HG03575 (cell line): Measurements from ENCODE around the gene DIP2C.
"Not testable (repeated sequence)": the region's sequence is repeated elsewhere in the genome, so short reads cannot be mapped to it uniquely, and the experiment has no call there.

ENCODE experiments used
- ATAC-seq: cut with Tn5 transposase; IDR thresholded peaks from one replicate; pipeline ENCODE4 v1.9.1; 2021; ENCODE audit not compliant: unreplicated experiment, insufficient number of reproducible peaks, low FRiP score; ENCODE audit errors: extremely low read depth

The DIP2C gene

DNA sequence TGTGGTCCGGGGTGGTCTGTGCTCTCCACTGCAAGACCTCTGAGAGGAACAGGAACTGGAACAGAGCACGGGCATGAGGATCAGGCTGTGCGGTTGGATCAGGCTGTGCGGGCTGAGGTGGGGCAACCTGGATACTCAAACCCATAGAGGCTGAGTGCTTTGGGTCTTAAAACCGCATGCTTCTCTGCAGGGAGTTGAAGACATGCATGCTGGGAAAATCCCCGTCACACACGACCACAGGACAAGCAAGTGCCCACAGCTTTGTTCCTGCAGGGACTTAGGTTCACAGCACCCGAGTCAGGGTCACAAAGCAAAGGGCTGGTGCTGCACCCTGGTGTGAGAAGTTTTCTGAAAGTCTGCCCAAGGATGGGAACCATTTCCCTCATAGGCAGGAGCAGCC is 333.0 kb downstream of the DIP2C start:
- no peak for ATAC-seq

DNA sequence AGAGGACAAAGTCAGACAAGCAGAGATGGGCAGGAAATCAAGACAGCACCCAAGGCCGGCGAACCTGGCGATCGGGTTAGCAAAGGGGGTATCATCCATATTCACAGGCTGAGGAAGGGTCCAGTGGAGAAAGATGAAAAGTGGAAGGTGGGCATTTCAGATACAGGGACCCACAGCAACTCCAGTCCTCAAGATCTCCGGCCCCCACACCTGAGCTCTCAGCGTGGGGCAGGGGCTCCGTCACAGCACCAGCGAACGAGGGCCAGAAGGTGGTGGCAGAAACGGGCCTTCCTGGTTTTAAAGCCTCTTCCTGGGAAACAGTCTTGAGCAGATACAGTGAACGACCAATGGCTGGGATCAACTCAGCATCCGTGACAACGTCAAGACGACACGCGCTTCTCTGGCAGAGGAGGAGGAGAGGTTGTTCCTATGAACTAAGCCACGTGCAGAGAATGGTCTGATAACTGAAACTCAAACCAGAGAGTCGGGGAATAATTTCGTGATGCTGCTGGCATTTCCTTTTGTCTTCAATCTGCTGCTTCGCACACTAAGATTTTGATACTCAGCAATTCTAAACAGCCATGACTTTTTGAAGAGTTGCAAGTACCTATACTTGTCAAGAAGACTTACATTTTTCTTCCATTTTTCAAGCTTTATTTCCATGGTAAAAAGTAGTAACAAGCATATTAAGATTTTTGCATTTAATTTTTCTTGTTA is 334.4 kb downstream of the DIP2C start:
- ATAC-seq, result no peak

DNA sequence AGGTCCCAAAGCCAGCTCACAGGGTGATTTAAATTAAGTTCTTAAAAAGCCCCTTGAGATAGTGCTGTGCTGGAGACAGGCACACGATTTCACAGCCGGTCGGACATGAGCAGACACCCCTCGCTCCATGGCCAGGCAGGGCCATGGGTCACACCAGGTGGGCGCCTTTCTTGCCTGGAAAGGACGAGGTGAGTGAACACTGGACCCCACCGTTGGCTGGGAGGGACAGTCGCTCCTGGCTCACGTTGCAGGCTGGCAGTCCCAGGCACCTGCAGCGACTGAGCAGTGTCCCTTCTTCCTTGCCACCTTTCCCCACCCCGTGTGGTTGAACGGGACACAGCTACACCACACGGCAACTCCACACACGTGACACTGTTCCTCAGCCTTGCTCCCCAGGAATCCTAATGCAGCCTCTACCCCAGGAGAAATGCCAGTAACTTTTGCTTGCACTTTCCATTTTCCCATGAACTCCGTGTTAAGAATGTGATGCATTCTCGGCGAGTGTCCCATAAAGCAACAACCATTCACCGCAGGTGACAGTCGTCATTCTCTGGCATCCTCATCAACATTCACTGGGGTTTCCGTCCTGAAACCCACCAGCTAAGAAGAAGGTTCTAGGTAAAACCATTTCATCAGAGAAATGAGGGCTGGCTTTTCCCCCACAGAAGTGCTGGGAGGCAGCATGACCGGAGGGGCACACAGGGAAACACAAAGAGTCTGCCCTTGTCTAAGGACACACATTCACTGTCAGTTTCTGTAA is 336.8 kb downstream of the DIP2C start:
- no peak for ATAC-seq

DNA sequence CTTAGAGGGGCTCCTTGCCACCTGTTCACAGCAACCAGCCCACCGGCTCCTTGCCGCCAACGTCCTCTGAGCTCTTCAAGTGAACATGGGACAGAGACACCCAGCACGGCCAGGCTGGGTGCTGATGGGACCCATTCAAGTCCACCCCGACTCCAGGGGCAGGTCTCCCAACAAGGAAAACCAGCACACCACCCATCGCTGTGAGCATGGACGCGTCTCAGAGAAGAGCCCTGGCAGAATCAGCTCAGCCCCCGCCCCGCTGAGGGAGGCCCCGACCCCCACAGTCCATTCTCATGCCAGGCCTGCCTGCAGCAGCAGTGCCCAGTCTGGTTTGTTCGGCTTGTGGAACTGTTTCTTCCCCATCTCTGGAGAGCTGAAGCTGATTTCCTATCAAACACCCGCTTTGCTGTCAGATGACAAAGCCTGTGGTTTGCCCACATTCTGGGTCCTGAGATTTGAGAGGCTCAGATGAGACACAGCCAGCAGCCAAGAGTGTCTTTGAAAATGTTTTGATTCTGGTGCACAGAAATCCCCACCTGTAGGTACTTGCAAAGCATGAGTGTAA is 337.6 kb downstream of the DIP2C start:
- no peak for ATAC-seq

DNA sequence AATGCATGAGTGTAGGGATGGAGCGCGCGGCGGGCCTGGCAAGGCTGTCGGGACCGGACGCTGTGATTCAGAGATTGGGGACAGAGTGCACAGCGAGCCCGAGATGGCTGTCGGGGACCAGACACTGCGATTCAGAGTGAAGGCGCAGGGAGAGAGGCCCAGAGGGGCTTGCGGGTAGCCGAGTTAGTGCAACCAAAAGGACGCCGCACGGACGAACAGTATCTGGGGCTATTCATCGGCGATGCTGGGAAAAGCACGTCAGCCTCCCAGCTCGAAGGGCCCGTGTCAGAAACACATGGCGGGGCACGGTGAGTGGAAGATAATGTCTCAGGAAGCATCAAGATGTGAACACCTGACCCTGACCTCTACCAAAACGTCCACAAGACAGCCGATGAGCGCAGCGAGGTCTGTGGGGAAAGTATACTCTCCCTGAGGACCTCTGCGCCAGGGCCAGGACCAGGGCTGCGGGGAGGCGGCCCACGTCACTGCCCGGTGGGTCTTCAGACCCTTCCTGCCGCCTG is 338.4 kb downstream of the DIP2C start:
- ATAC-seq, result no peak

DNA sequence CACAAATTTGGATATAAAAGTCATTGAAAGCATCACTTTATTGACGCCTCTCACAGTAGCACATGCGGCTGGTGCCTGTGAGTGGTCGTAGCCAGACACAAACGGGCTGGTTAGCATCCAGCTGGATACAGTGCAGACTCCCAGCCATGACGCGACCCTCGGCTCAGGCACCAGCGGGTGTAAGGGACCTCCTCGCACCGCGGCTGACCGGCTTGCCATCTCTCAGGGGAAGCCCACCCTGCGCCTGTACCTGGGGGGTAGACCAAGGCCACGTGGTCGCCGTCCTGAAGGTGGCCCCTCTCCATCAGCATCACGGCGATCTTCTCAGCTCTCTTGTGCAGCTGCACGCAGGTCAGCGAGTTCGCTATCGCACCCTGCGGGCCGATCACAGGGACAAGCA is 340.4 kb downstream of the DIP2C start:
- ATAC-seq, result no peak

DNA sequence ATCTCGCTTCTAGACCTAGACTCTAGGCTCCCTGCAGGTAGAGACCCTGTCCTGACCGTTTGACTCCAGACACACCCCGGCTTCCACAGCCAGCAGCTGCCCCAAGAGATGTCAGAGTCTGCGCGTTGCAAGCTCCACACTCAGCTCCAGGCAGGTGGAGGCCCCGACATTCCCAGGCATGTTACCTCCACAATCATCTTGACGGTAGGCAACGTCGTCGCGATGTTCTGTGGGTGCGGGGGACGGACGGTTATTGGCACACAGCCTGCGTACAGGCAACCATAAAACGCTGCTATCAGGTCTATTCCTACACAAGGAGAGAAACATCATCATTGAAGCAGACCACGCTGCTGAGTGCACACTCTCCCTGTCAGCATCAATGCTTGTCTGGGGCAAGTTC is 341.0 kb downstream of the DIP2C start:
- ATAC-seq, result no peak

DNA sequence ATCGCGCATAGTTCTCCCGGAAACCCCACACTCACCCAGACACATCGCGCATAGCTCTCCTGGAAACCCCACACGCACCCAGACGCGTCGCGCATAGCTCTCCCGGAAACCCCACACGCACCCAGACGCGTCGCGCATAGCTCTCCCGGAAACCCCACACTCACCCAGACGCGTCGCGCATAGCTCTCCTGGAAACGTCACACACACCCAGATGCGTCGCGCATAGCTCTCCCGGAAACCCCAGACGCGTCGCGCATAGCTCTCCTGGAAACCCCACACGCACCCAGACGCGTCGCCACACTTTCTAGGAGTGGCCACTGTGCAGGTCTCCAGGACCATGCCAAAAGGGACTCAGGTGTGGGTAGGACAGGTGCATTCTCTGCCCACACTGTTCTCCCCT is 341.7 kb downstream of the DIP2C start:
- not testable (repeated sequence) for ATAC-seq

DNA sequence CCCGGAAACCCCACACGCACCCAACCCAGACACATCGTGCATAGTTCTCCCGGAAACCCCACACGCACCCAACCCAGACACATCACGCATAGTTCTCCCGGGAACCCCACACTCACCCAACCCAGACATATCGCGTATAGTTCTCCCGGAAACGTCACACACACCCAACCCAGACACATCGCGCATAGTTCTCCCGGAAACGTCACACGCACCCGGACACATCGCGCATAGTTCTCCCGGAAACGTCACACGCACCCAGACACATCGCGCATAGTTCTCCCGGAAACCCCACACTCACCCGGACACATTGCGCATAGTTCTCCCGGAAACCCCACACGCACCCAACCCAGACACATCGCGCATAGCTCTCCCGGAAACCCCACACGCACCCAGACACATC is 342.3 kb downstream of the DIP2C start:
- ATAC-seq, result not testable (repeated sequence)

DNA sequence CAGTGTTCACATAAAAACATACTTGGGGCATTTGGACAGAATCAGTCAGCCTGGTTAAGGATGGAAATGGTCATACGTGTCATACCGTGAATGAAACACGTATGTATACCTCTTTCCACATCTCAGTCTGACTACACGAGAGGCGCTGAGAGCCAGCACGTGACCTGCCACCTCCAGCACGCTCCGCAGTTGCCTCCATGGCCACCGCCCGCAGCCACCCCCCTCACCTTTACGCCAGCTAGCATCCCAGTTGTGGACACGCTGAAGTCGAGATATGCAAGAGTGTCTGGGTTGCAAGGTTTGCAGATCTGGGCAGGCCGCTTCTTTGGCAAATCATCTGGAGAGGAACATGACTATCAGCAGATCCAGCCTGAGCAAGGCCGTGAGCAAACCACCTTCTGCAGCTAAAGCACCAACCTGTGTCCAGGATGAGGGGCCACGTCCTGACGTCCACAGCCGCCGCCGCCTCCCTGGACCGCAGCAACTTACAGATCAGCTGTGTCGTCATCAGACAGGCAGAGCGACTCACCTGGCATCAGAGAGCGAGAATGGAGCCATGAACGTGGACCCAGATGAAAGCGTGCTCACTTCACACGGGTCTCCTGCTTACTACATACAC is 344.8 kb downstream of the DIP2C start:
- no peak for ATAC-seq

DNA sequence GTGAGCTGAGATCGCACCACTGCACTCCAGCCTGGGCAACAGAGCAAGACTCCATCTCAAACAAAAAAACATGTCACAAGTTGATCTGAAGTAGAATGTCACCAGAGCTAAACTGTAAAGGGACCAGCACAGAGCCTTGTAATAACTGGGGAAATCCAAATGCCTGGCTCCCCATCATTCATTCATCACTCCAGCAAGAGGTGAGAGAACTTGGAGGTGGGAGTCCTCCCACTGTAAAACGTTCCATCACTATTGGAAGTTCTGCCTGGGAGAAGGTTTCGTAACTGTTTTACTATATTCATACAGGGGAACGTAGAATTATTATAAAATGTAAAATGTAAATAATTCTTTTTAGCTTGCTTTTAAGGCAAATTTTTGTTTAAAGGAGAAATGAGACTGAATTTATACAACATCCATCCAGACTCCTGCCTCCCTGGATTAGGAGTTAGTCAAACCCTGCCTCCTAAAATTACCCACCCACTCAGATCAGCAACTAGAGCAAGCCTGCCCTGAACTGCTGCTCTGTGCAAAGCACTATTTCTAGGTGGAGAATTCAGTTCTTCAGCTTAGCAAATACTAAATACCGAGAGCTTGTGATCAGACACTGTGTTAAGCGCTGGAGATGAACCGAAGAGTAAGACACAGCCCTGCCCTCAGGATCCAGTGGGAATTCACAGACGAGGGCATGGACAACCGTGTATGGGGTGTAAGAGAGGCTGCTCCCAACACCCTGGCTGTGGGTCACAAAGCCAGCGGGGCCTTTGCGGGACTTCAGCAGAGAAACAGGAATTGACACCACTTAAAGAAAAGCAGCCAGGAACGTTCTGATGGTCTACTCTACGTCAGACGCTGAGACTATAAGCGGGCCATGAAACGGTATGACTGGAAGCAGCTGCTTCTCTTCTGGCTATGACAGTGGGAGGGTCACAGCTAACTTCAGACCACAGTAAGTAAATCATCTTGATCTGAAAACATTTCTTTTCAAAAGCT is 345.9 kb downstream of the DIP2C start:
- ATAC-seq, result no peak

DNA sequence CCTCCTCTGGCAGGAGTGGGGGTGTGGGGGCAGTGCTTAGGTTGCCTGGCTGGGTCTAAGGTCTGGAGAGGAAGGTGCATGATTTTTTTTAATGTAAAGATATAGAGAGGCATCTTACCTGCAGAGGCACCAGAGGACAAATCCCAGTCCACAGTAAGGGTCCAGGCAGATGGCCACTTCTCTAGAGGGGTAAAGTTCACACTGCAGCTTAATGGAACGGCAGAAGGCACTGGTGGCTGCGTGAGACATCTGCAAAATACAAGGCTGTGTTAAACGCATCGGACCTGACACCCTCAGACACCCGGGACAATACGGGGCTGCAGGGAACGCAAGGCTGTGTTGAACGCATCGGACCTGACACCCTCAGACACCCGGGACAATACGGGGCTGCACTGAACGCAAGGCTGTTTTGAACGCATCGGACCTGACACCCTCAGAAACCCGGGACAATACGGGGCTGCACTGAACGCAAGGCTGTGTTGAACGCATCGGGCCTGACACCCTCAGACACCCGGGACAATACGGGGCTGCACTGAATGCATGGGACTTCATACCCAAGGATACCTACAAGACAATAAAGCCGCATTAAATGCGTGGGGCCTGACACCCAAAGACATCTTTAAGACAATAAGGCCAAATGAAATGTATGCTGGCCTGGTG is 348.3 kb downstream of the DIP2C start:
- ATAC-seq, result no peak

DNA sequence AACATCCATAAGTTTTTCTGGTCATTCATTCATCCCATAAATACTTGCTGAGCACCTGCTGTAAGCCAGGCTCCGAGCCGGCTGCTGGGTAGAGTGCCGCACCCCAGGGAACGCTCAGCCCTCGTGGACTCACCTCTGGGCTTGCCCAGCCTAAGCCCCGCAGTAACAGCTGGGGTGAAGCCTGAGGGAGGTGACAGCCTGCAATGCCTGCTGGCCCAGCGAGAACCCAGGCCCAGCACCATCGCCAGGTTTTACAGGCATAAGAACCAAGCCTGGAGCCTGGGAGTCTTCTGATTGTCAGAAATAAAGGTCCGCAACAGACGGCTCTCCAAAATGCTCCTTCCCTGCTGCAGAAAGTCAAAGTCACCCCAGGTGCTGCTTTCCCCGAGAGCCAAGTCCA is 348.8 kb downstream of the DIP2C start:
- no peak for ATAC-seq

DNA sequence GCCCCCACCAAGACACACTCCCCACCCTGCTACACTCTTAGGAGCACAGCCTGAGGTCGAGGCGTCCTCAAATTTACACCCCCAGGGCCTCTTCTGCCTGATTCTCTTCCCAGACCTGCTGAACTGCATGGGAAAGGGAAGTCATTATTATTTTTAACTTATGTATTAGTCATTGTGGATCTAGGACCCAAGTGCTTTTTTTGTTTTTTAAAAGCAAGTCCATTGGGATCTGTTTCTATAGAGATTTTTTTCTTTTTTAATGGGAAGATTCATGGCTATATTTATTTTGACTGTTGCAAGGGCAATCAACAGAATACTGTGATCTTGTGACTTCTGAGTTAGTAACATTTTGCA is 350.5 kb downstream of the DIP2C start:
- ATAC-seq, result no peak

DNA sequence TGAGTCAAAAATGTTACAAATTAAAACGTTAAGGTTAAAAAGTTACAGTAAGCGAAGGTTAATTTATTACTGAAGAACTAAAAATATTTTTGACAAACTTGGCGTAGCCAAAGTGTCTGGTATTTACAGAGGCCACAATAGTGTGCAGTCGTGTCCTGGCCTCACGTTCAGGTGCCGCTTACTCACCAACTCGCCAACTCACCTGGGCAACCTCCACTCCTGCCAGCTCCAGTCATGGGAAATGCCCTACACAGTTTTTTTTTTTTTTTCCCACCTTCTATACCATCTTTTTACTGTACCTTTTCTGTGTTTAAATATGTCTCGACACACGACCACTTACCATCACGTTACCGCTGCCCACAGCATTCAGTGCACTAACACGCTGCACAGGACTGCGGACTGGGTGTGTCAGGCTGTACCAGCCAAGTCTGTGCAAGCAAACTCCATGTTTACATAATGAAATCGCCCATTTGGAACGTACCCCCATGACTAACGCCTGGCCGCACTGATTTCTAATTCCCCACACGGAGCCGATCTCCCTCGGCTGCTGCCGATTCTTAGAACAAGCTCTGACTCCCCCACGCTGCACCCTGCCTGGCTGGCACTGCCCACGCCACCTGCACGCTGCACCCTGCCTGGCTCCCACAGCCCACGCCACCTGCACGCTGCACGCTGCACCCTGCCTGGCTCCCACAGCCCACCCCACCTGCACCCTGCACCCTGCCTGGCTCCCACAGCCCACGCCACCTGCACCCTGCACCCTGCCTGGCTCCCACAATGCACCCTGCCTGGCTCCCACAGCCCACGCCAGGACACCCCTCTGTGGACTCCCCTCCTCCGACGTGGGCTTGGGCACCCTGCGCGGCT is 351.1 kb downstream of the DIP2C start:
- no peak for ATAC-seq

DNA sequence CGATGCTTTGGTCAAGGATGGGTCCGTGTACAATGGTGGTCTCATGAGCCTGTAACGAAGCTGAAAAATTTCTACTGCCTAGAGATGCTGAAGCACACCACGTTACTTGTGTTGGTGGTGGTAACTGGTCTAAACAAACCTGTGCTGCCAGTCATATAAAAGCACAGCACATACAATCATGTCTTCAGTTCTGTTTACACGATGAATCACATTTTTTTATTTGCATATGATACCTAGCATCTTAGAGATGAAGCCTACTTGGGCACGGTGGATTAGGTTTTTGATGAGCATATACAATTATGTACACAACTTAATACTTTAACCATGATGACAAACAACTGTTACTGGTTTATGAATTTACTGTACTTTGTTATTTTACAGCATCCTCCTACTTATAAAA is 353.2 kb downstream of the DIP2C start:
- no peak for ATAC-seq

DNA sequence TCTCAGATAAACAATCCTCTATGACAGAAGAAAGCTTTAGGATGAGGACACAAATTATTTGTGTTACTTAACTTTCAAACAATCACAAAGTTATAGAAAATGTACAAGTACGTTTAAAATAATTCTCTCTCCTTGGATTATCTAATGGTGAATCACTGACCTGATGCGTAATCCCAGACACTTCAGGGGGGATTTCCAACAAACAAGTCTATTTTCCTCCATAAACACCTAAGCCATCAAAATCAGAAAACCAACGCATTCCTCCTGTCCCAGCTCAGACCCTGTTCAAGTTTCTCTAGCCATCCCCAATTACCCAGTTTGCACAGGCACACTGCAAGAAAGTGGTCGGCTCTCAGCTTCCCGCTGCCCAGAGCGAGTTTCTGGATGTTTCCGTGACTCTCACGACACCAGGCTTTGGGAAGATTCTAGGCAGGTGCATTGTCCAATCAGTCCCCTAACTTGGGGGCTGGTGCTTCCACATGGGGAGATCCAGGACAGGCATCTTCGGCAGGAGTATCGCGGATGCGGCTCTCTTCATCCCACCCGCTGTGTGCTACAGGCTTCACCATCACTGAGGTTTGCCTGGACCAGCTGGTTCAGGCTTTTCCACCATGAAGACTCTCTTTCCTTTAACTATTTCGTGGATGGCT is 354.2 kb downstream of the DIP2C start:
- no peak for ATAC-seq
